Transverse colon (tissue), 4 donors: Measurements from ENCODE around the gene GSG1L. TPM values are rescaled to one million over a fixed set of nuclear protein-coding genes. Genes with fewer than 3 reads are reported as not detected.

Source experiments
- DNase-seq: peaks from one replicate; pipeline ENCODE4 v3.0.0-alpha.2; 2019
- H3K27ac ChIP-seq, 4 donors: fragments of 200-600 bp; sonication (generic); 2 replicates each; pipeline ENCODE4 v1.5.1; 2016 to 2018; ENCODE audit warnings: inconsistent platforms in 4 of 4
- H3K27me3 ChIP-seq: fragments of 200-600 bp; sonication (generic); 2 replicates; pipeline ENCODE4 v1.5.1; 2017; ENCODE audit warnings: inconsistent platforms
- H3K36me3 ChIP-seq, 4 donors: fragments of 200-600 bp; sonication (generic); 2 replicates each; pipeline ENCODE4 v1.5.1; 2017 to 2019; ENCODE audit warnings: inconsistent platforms in 4 of 4
- H3K4me1 ChIP-seq, 4 donors: fragments of 200-600 bp; sonication (generic); 2 replicates each; pipeline ENCODE4 v1.5.1; 2017 to 2020; ENCODE audit warnings: inconsistent platforms in 4 of 4
- H3K4me3 ChIP-seq, 4 donors: fragments of 200-600 bp; sonication (generic); 1 replicate in 1 of 4; 2 replicates in 3 of 4; pipeline versions ENCODE4 v1.5.1 to v1.6.1; 2017 to 2019; ENCODE audit warnings: inconsistent platforms in 4 of 4
- H3K9me3 ChIP-seq, 2 donors: fragments of 200-600 bp; sonication (generic); 2 replicates each; pipeline ENCODE4 v1.5.1; 2017 to 2019; ENCODE audit warnings: inconsistent platforms in 2 of 2
- CTCF ChIP-seq, 5 experiments: fragments of 200-600 bp in 3 of 5; fragments of 450-650 bp in 2 of 5; sonication (generic) in 3 of 5; IDR thresholded peaks; 1 replicate in 2 of 5; 2 replicates in 3 of 5; pipeline ENCODE4 v1.5.1; 2016 to 2017; ENCODE audit warnings: antibody characterized with exemption in 5 of 5, inconsistent platforms in 3 of 5, mild to moderate bottlenecking in 2 of 5, moderate library complexity in 1 of 5
- EP300 ChIP-seq: sonication (generic); formaldehyde crosslinking; IDR thresholded peaks from one replicate; pipeline ENCODE4 v1.6.1; 2017; ENCODE audit warnings: antibody characterized with exemption, low read depth
- POLR2A ChIP-seq: fragments of 450-650 bp; IDR thresholded peaks from one replicate; pipeline ENCODE4 v1.6.1; 2016; ENCODE audit warnings: antibody characterized with exemption, mild to moderate bottlenecking, moderate library complexity
- POLR2AphosphoS5 ChIP-seq, 3 donors: sonication (generic); formaldehyde crosslinking; IDR thresholded peaks; one replicate each; pipeline ENCODE4 v1.6.1; 2016; ENCODE audit warnings: antibody characterized with exemption in 3 of 3
- WGBS, 2 donors: methylation state at CpG; one replicate each; pipeline ENCODE4 v1.1.5; 2018; ENCODE audit warnings: low coverage in 1 of 2; 5-methylcytosine and 5-hydroxymethylcytosine counted together
- in situ Hi-C, 4 donors: fragments of 200-750 bp; cut with MboI; loops; one replicate each; pipeline versions ENCODE4 v1.15.0 to v1.15.1; 2017; ENCODE audit warnings: low sequenced_read_pairs in 3 of 4, low pct_ligation_motif_present in 1 of 4, low pct_unique_long_range_greater_than_20kb in 1 of 4
- intact Hi-C: fragments of 100-400 bp; cut with DNase I; formaldehyde crosslinking; loops from one replicate; pipeline ENCODE4 v1.15.1; 2023; ENCODE audit warnings: low total_unique reads
- total RNA-seq, 4 donors: library from RNA; depleted of rRNA; stranded (reverse); fragments of >200 nt; gene quantifications; one replicate each; pipeline ENCODE4 v1.1.0, GENCODE V29; 2016

GSG1L gene
- total RNA-seq, 4 donors from 2014 or later: not detected

DNA sequence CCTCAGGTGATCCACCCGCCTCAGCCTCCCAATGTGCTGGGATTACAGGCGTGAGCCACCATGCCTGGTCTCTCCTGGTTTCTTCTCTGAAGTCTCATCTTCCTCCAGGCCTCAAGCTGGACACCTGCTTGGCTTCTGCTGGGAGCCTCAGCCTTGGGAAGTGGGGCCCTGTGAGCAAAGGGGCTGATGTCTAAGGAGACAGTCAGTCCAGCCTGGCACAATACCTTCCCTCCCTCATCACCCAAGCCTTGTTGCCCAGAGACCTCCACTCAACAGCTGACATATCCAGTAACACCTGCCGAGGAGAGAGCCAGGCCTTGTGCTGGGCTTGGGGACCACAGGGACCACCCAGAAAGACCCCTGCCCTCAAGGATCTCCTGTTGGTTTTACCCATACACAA is 251.6 kb downstream of the GSG1L start:
- 85% methylated on average over 3 of the region's 3 CpGs; no CpG with 5 or more reads in 1 of the 2 donors for WGBS, 2 donors
- no peak for DNase-seq
- in situ Hi-C loops: no loop called here

DNA sequence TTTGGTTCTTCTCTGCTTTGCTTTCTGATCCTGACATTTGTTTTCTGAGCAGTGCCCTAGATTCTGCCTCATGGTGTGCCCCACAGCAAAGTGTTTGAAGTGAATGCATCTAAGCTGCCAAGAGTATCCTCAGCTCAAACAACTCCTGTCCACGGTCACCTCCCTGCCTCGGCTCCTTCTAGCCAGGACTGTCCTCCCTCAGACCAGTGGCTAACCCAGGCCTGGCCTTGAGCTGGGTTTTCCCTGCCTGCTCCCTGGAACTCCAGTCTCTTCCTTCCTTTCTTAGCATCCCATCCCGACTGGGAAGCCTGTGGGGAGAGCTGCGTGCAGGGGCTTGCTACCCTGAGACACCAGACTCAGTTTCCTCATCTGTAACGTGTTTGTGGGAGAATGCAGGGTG is 256.5 kb downstream of the GSG1L start:
- intact Hi-C loops: no loop called here
- no peaks in the 10 kb centered on the region for H3K9me3 ChIP-seq
- H3K27ac ChIP-seq: no peak overlapping the region
- H3K4me3 ChIP-seq: no peak overlapping the region
- TF ChIP-seq POLR2A: no peak
- no peak for DNase-seq
- H3K27me3 ChIP-seq: no peaks in the 10 kb centered on the region
- no peaks in the 10 kb centered on the region for H3K36me3 ChIP-seq
- in situ Hi-C loops: no loop called here
- WGBS, 2 donors: 52 to 80% methylated on average over 2 to 5 of the region's 5 CpGs
- H3K4me1 ChIP-seq: no peaks in the 10 kb centered on the region

More for the DNA sequence above, 251.6 kb downstream of the GSG1L start:
- no peaks in the 10 kb centered on the region for H3K9me3 ChIP-seq
- H3K27me3 ChIP-seq: no peaks in the 10 kb centered on the region
- intact Hi-C loops: no loop called here
- TF ChIP-seq POLR2A (no peak), POLR2AphosphoS5 (IDR thresholded peaks at IDR 0.05) (no peak)
- H3K4me1 ChIP-seq: no peaks in the 10 kb centered on the region
- no peak overlapping the region for H3K27ac ChIP-seq
- no peaks in the 10 kb centered on the region for H3K36me3 ChIP-seq
- no peak overlapping the region for H3K4me3 ChIP-seq

- no peaks in the 10 kb centered on the region for H3K36me3 ChIP-seq
- DNase-seq: no peak
- no peaks in the 10 kb centered on the region for H3K9me3 ChIP-seq
- TF ChIP-seq EP300 (no peak), CTCF (IDR thresholded peaks at IDR 0.05) (no peak), POLR2A (no peak), POLR2AphosphoS5 (IDR thresholded peaks at IDR 0.05) (no peak)
- H3K4me1 ChIP-seq: no peaks in the 10 kb centered on the region
- no peak overlapping the region for H3K4me3 ChIP-seq
- intact Hi-C loops: no loop called here
- in situ Hi-C loops: no loop called here
- no peaks in the 10 kb centered on the region for H3K27me3 ChIP-seq
- no peak overlapping the region for H3K27ac ChIP-seq
These were observed 257.1 kb downstream of the GSG1L start for GRCh38 chr16:27806388-27806787.

GRCh38 chr16:27805828-27806351 is 257.6 kb downstream of the GSG1L start:
- TF ChIP-seq EP300 (no peak), POLR2A (no peak), CTCF (IDR thresholded peaks at IDR 0.05) (no peak), POLR2AphosphoS5 (IDR thresholded peaks at IDR 0.05) (no peak)
- intact Hi-C loops: no loop called here
- no peak overlapping the region for H3K27ac ChIP-seq
- no peaks in the 10 kb centered on the region for H3K36me3 ChIP-seq
- in situ Hi-C loops: no loop called here
- 42 to 49% methylated on average over 2 to 5 of the region's 5 CpGs for WGBS, 2 donors
- H3K27me3 ChIP-seq: no peaks in the 10 kb centered on the region
- H3K4me3 ChIP-seq: no peak overlapping the region
- DNase-seq: no peak
- no peaks in the 10 kb centered on the region for H3K9me3 ChIP-seq
- H3K4me1 ChIP-seq: no peaks in the 10 kb centered on the region

DNA sequence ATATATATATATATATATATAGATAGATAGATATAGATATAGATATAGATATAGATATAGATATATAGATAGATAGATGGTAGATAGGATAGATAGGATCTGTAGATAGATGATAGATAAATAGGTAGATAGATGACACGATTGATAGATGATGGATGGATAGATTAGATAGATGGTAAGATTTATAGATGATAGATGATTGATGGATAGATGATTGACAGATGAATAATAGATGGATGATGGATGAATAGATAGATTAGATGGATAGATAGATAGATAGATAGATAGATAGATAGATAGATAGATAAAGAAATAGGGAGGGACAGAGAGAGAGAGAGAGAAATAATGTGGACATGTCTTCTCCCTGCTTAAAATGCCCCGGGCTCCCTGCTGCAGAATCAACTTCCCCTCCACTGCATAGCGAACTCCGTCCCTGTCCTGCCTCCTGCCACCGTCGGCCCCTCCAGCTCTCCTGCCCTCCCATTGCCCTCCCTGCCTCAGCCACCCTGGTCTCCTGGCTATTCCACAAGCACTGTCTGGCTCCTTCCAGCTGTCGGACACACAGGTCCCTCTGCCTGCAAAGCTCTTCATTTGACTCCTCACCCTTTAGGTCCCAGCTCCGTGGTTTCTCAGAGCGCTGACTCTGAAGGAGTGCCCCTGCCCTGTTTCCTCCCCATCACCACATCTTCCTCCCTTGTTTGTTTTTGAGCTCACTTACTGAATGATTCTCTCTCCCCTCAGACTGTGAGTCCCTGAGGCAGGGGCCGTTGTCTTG is 259.6 kb downstream of the GSG1L start:
- no peaks in the 10 kb centered on the region for H3K36me3 ChIP-seq
- intact Hi-C loops: no loop called here
- no peaks in the 10 kb centered on the region for H3K9me3 ChIP-seq
- H3K4me1 ChIP-seq: no peaks in the 10 kb centered on the region
- H3K27ac ChIP-seq: no peak overlapping the region
- no peak overlapping the region for H3K4me3 ChIP-seq
- in situ Hi-C loops: no loop called here
- no peak for DNase-seq
- no peak for TF ChIP-seq POLR2A
- TF ChIP-seq EP300: no peak
- TF ChIP-seq CTCF (IDR thresholded peaks at IDR 0.05): no peak
- TF ChIP-seq POLR2AphosphoS5 (IDR thresholded peaks at IDR 0.05): no peak
- H3K27me3 ChIP-seq: no peaks in the 10 kb centered on the region
- WGBS, 2 donors: 25 to 29% methylated on average over 9 to 10 of the region's 10 CpGs
